Bronchial epithelial cell (primary cell): Measurements from ENCODE around the gene OR10AD1. TPM values are rescaled to one million over a fixed set of nuclear protein-coding genes. Genes with fewer than 3 reads are reported as not detected.

Experiments
- DNase-seq: peaks from one replicate; pipeline ENCODE4 v3.0.0-alpha.2; 2010; ENCODE audit warnings: low read depth
- FAIRE-seq: peaks from 2 replicates; lab custom pipeline; 2011; peaks lifted over from hg19 to GRCh38; lab: Jason Lieb, UNC
- H3K27me3 ChIP-seq: 2 replicates; pipeline ENCODE4 v1.5.1; 2011; ENCODE audit warnings: low read length; ENCODE audit not compliant: control insufficient read depth, insufficient read depth
- H3K36me3 ChIP-seq: 2 replicates; pipeline ENCODE4 v1.5.1; 2011; ENCODE audit warnings: low read length; ENCODE audit not compliant: control insufficient read depth, insufficient read depth
- H3K4me3 ChIP-seq: 2 replicates; pipeline ENCODE4 v1.5.1; 2011; ENCODE audit warnings: mild to moderate bottlenecking, low read depth, low read length, control low read depth
- total RNA-seq: library from RNA; depleted of rRNA; stranded (reverse); fragments of >200 nt; gene quantifications from 2 replicates; pipeline ENCODE4 v1.2.1, GENCODE V29; 2014
- TF ChIP-seq, protein P1 (sequence below): IDR thresholded peaks from 2 replicates; pipeline ENCODE4 v1.5.1; 2011; ENCODE audit warnings: mild to moderate bottlenecking, moderate library complexity, low read length, control low read depth, inconsistent platforms; ENCODE audit not compliant: insufficient read depth, severe bottlenecking

OR10AD1 gene
- total RNA-seq, 1 donor from 2014 or later, result not detected

DNA sequence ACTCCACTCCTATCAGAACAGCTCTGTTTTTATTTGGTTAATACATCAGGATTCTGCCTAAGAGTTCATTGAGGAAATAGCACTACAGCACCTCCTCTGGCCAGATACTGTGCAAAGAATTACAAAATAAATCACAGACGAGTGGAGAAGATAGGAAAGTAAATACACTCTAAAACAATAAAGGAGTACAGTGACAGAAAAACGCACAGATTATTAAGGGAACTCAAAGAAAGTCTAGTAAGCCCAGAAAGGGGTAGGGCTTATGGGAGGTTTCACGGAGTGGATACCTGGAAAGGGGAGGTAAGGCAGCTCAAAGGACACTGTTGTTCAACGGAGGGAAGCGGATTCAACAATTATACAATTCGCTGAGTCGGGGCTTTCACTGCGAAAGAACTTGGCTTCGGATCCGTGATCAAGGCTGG lies 5.5 kb downstream of the OR10AD1 start:
- FAIRE-seq (no peak), DNase-seq (peak; percentile 61)
- H3K4me3 ChIP-seq, result peak overlapping the region; percentile 82
- H3K36me3 ChIP-seq, result no peaks in the 10 kb centered on the region
- H3K27me3 ChIP-seq, result no peaks in the 10 kb centered on the region
- TF ChIP-seq, protein P1, sequence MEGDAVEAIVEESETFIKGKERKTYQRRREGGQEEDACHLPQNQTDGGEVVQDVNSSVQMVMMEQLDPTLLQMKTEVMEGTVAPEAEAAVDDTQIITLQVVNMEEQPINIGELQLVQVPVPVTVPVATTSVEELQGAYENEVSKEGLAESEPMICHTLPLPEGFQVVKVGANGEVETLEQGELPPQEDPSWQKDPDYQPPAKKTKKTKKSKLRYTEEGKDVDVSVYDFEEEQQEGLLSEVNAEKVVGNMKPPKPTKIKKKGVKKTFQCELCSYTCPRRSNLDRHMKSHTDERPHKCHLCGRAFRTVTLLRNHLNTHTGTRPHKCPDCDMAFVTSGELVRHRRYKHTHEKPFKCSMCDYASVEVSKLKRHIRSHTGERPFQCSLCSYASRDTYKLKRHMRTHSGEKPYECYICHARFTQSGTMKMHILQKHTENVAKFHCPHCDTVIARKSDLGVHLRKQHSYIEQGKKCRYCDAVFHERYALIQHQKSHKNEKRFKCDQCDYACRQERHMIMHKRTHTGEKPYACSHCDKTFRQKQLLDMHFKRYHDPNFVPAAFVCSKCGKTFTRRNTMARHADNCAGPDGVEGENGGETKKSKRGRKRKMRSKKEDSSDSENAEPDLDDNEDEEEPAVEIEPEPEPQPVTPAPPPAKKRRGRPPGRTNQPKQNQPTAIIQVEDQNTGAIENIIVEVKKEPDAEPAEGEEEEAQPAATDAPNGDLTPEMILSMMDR, result peak; percentile 31

DNA sequence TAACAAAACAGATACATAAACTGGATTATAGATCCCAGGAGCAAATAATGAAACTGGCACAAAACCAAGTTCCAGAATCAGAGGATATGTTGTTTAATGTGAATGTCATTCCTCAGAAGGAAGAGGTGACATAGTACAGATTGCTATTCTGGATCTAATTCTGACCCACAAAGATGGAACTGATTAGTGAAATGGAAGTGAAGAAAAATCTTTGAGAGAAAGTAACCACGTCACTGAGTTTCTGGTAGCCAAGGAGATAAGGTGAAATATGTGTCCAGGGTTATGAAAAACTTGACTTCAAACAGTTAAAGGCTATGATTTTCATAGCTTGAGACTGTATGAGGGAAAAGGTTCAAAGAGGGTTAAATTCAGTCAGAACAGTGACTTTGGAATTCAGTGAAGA lies 8.3 kb downstream of the OR10AD1 start:
- Histone ChIP-seq H3K4me3 (no peak overlapping the region), H3K27me3 (no peaks in the 10 kb centered on the region), H3K36me3 (no peaks in the 10 kb centered on the region)
- FAIRE-seq, result no peak
- DNase-seq, result no peak
- TF ChIP-seq, protein P1, result no peak

DNA sequence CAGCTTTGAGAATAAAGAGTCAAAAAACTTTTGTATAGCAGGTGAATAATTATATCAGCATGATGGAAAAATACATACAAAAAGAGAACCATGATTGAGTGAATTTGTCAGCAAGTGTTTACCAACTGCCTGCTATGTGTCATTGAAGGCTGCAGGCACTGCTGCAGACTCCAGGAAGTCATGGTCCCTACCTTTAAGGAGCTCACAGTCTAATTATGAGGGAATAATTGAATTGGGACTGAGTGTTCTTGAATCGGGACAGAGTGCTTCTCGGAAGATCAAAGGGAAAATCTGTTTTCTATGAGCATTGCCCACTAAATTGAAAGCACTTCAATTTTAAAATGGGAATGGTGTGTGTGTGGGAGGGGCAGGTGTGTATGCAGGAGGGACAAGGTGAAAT lies 9.5 kb downstream of the OR10AD1 start:
- FAIRE-seq, result no peak
- TF ChIP-seq, protein P1, result no peak
- no peaks in the 10 kb centered on the region for H3K27me3 ChIP-seq
- no peak overlapping the region for H3K4me3 ChIP-seq
- H3K36me3 ChIP-seq, result no peaks in the 10 kb centered on the region
- peak; percentile 40 for DNase-seq

DNA sequence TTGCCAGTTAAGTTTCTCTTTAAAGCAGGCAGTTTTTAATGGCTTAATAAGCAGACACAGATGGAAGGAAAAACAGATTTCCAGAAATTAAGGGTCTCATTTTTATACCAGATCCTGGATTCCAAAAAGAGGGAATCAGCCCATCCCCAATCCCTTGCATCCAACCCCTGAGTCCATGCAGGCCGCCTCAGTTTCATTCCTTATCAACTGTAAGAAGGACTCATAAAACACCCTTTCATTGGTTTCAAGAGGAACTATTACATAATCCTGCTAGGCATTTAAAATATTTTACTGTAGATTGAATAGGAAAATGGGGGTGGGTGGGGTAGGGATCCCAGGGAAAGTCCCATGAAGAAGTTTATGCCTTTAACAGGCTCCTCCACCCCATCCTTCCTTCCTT lies 10.2 kb downstream of the OR10AD1 start:
- H3K27me3 ChIP-seq, result no peaks in the 10 kb centered on the region
- H3K36me3 ChIP-seq, result no peaks in the 10 kb centered on the region
- TF ChIP-seq, protein P1, result no peak
- no peak overlapping the region for H3K4me3 ChIP-seq
- no peak for FAIRE-seq
- DNase-seq, result no peak

DNA sequence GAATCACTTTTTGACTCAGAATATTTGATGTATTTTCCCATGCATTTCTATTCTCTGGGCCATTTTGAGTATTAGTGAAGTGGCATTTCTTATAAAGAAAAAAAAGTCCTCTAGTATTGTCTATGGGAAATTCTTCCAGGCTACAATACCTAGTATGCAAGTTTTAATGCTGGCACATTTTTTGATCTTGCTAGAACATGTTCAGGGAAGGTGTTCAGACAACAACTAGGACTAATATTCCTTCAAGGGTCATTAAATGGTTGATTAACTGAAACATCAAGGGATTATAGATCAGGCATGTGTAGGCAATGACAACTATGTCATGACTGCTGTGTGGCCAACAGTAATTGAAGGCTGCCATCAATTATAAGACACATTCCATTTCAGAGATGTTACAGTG lies 12.0 kb downstream of the OR10AD1 start:
- DNase-seq, result peak; percentile 64
- TF ChIP-seq, protein P1, result no peak
- Histone ChIP-seq H3K27me3 (no peaks in the 10 kb centered on the region), H3K36me3 (no peaks in the 10 kb centered on the region), H3K4me3 (no peak overlapping the region)
- no peak for FAIRE-seq

DNA sequence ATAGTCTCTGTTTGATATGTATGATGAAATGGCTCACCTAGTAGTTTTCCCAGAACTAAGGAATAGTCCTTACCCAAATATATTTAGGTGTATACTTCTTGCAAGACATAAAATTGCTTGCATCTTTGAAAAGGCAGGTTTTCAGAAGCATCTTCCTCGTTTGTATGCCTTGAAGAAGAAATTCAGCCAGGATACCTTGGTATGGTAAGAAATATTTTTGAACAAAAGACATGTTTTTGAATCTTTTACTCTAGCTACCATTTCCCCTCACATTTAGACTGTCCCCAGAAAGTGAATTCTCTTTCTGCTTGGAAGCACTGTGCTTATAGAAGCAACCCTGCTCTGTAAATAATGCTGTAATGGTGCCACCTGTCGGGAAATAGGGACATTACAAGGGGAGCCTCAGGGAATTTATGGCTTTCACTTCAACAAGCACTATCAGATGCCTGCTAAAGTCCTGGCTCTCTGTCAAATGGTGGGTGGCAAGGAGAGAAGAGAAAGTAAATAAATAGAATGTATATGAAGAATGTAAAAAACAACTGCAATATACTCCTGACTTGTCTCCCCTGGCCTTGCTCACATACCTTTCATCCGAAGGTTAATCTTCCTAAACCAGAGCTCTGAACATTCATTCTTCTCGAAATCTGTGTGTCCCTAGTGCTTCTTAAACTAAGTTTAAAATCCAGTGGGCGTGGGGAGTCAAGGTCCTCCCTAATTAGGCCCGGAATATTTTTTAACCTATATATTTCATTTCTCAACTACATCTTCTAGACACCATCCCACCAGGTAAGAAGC lies 13.6 kb downstream of the OR10AD1 start:
- FAIRE-seq (no peak), DNase-seq (peak; percentile 75)
- Histone ChIP-seq H3K27me3 (peaks cover 12% of the 10 kb centered on the region), H3K4me3 (no peak overlapping the region), H3K36me3 (no peaks in the 10 kb centered on the region)
- TF ChIP-seq, protein P1, result peak; percentile 72
